ENCODE data around the gene CACNB4. TPM values are rescaled to one million over a fixed set of nuclear protein-coding genes. Genes with fewer than 3 reads are reported as not detected.
A peak's percentile ranks its signal among the peaks of the same experiment; 100 is the strongest.

Gene CACNB4
- total and polyA plus RNA-seq, 12 donors = 0.09 to 0.95 (median 0.38) TPM

DNA sequence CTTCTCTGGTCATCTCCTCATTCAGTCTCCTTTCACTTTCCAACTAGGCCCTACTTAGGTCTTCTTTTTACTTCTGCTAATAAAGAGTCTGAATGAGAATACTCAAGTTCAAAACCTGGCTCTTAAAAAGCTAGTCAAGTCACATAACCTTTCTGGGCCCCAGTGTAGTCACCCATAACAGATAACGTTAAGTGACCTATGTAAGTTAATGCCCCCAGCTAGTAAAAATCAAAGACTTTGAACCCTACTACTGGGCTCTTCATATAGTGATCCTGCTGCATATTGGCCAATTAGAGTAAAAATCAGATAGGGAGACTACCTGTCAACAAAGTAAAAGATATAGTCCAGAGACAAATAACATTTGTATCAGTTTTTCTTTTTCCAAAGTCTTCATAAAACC lies 288.4 kb downstream of the CACNB4 start:
- ATAC-seq (no peak), DNase-seq (no peak)
- Histone ChIP-seq H3K27ac (no peak overlapping the region), H3K4me3 (no peak overlapping the region), H3K4me1 (peaks cover 0 to 20% (median 12%) of the 10 kb centered on the region in 9 donors), H3K27me3 (no peaks in the 10 kb centered on the region), H3K9me3 (peaks cover 0 to 6% (median 0%) of the 10 kb centered on the region in 11 donors), H3K36me3 (peaks cover 0 to 87% (median 33%) of the 10 kb centered on the region in 9 donors)
- WGBS, 2 donors = 91 to 93% methylated on average over 1 of the region's 1 CpG
- TF ChIP-seq, protein P1, sequence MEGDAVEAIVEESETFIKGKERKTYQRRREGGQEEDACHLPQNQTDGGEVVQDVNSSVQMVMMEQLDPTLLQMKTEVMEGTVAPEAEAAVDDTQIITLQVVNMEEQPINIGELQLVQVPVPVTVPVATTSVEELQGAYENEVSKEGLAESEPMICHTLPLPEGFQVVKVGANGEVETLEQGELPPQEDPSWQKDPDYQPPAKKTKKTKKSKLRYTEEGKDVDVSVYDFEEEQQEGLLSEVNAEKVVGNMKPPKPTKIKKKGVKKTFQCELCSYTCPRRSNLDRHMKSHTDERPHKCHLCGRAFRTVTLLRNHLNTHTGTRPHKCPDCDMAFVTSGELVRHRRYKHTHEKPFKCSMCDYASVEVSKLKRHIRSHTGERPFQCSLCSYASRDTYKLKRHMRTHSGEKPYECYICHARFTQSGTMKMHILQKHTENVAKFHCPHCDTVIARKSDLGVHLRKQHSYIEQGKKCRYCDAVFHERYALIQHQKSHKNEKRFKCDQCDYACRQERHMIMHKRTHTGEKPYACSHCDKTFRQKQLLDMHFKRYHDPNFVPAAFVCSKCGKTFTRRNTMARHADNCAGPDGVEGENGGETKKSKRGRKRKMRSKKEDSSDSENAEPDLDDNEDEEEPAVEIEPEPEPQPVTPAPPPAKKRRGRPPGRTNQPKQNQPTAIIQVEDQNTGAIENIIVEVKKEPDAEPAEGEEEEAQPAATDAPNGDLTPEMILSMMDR (IDR thresholded peaks at IDR 0.05) = no peak
- intact Hi-C loops (cut with DNase I) = no loop called here

DNA sequence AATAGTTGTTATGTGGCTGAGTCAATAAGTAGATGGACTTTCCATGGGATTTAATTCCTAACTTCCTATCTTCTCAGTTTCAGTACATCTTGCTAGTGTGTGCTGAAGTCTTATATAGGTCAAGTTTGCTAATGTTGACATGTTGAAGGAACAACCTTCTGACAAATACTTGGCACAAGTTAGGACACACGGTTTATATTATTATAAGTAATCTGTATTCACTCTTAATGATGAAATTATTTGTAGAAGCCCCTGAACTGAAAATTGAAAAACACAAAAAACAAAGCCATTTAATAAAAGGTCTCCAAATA lies 289.8 kb downstream of the CACNB4 start:
- TF ChIP-seq, protein P1 (IDR thresholded peaks at IDR 0.05) = no peak
- no peak overlapping the region for H3K4me3 ChIP-seq
- 48 to 49% methylated on average over 1 of the region's 1 CpG for WGBS, 2 donors
- H3K27me3 ChIP-seq = no peaks in the 10 kb centered on the region
- DNase-seq (no peak), ATAC-seq (no peak)
- no peak overlapping the region for H3K27ac ChIP-seq
- intact Hi-C loops (cut with DNase I) = no loop called here
- peaks cover 0 to 6% (median 0%) of the 10 kb centered on the region in 11 donors for H3K9me3 ChIP-seq
- peaks cover 0 to 87% (median 38%) of the 10 kb centered on the region in 9 donors for H3K36me3 ChIP-seq
- H3K4me1 ChIP-seq = peaks cover 0 to 20% (median 12%) of the 10 kb centered on the region in 9 donors

DNA sequence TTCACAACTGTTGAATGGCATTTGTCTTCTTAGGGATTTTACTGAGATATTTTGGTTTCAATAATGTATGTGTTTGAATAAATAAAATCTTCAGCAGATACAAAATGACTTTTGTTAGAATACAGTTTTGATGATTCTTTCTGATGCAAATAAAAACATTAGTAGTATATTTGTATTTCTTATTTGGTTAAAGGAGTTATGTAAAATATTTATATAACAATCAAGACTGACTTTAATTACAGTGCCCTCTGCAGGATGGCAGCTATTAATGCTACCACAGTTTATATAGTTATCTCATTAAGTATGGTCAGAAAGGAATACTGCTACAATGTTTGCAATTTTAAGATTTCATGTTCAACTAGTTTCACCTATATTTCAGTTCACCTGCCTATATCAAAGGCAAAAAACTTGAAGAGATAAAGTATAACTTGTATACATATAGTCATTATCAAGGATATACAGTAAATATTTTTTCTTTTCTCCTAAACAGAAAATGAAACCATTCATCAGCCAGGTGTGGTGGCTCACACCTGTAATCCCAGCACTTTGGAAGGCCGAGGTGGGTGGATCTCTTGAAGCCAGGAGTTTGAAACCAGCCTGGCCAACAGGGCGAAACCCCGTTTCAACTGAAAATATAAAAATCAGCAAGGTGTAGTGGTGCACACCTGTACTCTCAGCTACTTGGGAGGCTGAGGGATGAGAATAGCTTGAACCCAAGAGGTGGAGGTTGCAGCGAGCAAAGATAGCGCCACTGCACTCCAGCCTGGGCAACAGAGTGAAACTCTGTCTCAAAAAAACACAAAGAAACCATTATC lies 290.4 kb downstream of the CACNB4 start:
- H3K9me3 ChIP-seq = peaks cover 0 to 6% (median 0%) of the 10 kb centered on the region in 11 donors
- intact Hi-C loops (cut with DNase I) = no loop called here
- ATAC-seq = peak in 1 of 8 donors; percentile 55
- TF ChIP-seq, protein P1 (IDR thresholded peaks at IDR 0.05) = peak; percentile 25 to 76 (median 62)
- no peak overlapping the region for H3K27ac ChIP-seq
- H3K4me1 ChIP-seq = peaks cover 0 to 20% (median 12%) of the 10 kb centered on the region in 9 donors
- no peak overlapping the region for H3K4me3 ChIP-seq
- H3K27me3 ChIP-seq = no peaks in the 10 kb centered on the region
- peaks cover 0 to 87% (median 39%) of the 10 kb centered on the region in 9 donors for H3K36me3 ChIP-seq
- DNase-seq = no peak
- 91 to 96% methylated on average over 5 of the region's 5 CpGs for WGBS, 2 donors

DNA sequence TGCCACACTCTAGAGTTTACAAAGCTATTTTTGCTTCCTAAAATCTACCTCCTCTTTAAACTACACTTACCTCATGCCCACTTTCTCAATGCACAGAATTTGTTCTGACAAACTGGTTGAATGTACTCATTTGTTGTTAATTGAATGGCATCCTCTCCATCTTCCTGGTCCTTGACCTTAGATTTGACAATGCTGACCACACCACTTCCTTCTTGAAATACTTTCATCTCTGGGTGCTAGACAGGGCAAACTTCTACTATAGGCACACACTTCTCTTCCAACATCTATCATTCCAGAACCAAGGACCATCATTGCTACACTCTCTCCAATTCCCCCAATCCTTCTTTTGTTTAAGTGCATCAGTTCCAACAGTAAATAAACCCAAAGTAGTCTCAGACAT lies 292.9 kb downstream of the CACNB4 start:
- Histone ChIP-seq H3K27me3 (no peaks in the 10 kb centered on the region), H3K36me3 (peaks cover 0 to 87% (median 27%) of the 10 kb centered on the region in 9 donors), H3K27ac (no peak overlapping the region), H3K4me1 (peaks cover 0 to 20% (median 12%) of the 10 kb centered on the region in 9 donors), H3K4me3 (no peak overlapping the region), H3K9me3 (no peaks in the 10 kb centered on the region)
- intact Hi-C loops (cut with DNase I) = no loop called here
- DNase-seq = no peak
- TF ChIP-seq, protein P1 (IDR thresholded peaks at IDR 0.05) = no peak
- no peak for ATAC-seq

Data from heart right ventricle (tissue), 16 donors.